ENCODE measurements around the gene FTO.

FTO gene

DNA sequence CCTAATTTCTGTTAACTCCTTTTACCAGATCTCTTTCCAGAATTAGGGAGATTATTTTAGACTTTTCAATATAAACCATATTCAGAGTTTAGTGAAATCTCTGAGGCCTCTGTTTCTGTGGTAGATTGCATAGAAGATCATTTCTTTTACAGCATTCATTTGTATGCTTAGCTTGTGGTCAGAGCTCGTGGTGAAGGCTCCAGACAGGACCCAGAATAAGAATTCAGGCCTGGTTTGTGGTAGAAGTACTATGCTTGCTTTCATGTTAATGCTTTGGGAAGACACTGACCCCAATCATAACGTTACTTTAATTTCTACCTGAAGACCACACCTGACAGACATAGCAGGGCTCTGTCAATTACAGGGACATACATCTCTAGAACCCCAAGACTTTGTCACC, 258.1 kb downstream of the FTO start:
- no peak for TF ChIP-seq CTCF (IDR thresholded peaks at IDR 0.05; ENCODE audit: extremely low read depth, missing control alignments)
- DNase-seq (ENCODE audit: low spot score) = no peak

GRCh38 chr16:53964145-53964790, 260.3 kb downstream of the FTO start:
- no peak for DNase-seq (ENCODE audit: low spot score)
- no peak for TF ChIP-seq CTCF (IDR thresholded peaks at IDR 0.05; ENCODE audit: extremely low read depth, missing control alignments)

DNA sequence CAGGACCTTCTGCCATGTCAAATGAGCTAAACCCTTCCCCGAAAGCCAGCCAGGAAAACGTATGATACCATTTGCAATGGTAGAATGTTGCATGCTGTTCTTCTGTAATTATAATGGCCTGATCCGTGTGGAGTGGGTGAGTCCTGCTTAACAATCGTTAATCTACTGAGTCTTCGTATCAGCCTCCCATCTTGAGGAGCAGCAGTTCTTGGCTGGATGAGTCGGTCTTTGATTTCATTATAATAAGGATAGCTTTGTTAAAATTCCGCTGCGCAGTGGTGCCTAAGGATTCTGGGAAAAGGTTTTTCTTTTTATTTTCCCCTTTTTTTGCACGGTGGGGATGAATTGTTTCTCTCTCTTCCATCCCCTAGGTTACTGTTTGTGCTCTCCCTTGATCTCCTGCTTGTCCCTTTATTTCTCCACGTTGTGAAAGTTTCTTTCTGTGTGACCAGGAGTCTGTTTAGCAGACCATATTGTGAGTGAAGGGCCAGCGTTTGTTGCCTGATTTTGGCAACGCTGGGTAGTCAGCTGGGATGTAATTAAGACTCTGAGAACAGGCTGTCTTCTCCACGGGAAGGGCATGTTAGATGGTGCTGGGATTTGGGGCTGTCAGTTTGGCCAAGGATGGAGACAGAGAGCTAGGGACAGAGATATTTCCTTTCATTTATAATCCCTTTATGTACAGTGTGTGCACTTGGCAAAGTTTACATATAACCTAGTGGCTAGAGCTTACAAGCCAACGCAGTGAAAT, 263.0 kb downstream of the FTO start:
- no peak for TF ChIP-seq CTCF (IDR thresholded peaks at IDR 0.05; ENCODE audit: extremely low read depth, missing control alignments)
- DNase-seq (ENCODE audit: low spot score) = no peak

GRCh38 chr16:53967572-53967971, 263.6 kb downstream of the FTO start:
- DNase-seq (ENCODE audit: low spot score) = no peak
- TF ChIP-seq CTCF (IDR thresholded peaks at IDR 0.05; ENCODE audit: extremely low read depth, missing control alignments) = no peak

DNA sequence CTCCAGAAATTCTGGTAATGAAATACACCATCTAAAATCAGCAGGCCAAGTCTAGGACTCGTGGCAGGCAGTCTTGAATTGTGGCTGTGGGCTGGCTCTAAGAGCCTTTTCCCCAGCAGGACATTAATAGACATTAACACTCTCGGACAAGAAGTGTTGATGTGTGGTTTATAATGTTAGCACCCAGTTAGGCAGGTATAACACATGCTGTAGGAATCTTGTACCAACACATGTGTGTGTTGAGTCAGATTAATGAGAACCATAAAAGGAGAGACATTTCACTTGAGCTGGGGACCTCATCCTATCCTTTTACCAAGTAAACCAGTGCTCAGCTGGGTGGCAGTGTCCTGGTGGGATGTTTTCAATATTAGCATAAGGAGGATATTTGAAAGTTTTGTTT, 264.5 kb downstream of the FTO start:
- TF ChIP-seq CTCF (IDR thresholded peaks at IDR 0.05; ENCODE audit: extremely low read depth, missing control alignments) = no peak
- no peak for DNase-seq (ENCODE audit: low spot score)

DNA sequence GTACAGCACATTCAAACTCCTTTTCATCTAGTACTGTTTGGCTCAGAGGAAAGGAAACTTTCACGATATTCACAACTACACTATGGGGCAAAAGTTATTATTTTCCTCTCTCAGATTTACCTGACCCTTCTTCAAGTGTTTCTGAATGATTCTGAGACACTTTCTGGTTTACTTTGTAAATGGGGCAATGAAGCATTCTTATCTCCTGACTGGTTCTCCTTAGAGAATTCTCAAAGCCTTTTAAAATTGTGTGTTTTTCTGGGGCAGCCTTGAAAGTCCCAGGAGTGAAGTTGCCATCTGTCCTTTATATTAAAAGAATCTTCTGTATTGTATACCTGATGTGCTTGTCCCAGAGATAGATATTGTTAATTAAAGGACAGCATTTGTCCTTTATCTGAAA, 264.9 kb downstream of the FTO start:
- no peak for TF ChIP-seq CTCF (IDR thresholded peaks at IDR 0.05; ENCODE audit: extremely low read depth, missing control alignments)
- DNase-seq (ENCODE audit: low spot score) = no peak

DNA sequence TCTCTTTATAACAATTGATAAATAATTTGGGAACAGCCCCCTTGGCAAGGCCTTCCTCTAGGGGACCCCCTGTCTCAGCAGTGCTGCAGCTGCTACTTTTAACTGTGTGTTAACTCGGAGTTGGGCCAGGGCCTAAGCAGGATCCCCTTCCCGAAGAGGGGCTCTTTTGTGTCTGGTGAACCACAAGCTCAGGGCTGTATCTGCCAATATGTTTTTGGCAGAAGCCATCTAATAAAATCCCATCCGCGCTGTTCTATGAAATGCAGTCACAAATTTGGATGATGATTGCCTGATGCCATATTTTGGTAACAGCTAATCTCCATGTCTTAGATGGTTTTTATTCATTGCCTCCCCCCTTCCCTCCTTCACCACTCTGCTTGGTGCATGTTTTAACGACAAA, 267.7 kb downstream of the FTO start:
- no peak for DNase-seq (ENCODE audit: low spot score)
- no peak for TF ChIP-seq CTCF (IDR thresholded peaks at IDR 0.05; ENCODE audit: extremely low read depth, missing control alignments)

Data from GM20000 (cell line).